H1 (cell line): ENCODE measurements around the gene BCL2L1. TPM values are rescaled to one million over a fixed set of nuclear protein-coding genes. Genes with fewer than 3 reads are reported as not detected.

Experiments
- CHD7 ChIP-seq: fragments of 300-600 bp; sonication (generic); IDR thresholded peaks from 2 replicates; pipeline ENCODE4 v1.7.1; 2012; ENCODE audit warnings: low read length, moderate library complexity, mild to moderate bottlenecking, inconsistent platforms; ENCODE audit not compliant: insufficient replicate concordance
- polyA plus RNA-seq, 7 experiments: library from polyadenylated mRNA; depleted of rRNA in 3 of 7; stranded (reverse) in 5 of 7; unstranded in 2 of 7; fragments of >200 nt in 5 of 7; fragments of 200-250 nt in 2 of 7; gene quantifications; 1 replicate in 5 of 7; 2 replicates in 1 of 7; 4 replicates in 1 of 7; pipeline versions ENCODE4 v1.2.1 to v1.2.3, GENCODE V29; 2011 to 2013; ENCODE audit warnings: missing spikeins in 2 of 7, mixed read lengths in 2 of 7
- total RNA-seq: library from RNA; stranded (reverse); fragmentation: NEBNext Ultra II Directional; extraction: Animal tissue kit (Norgen Biotek cat#: 25700); gene quantifications from 2 replicates; pipeline ENCODE4 v1.2.1, GENCODE V29; 2021
- TF ChIP-seq, protein P1 (sequence below), 3 experiments: IDR thresholded peaks; 1 replicate in 2 of 3; 2 replicates in 1 of 3; pipeline versions ENCODE4 v1.5.1 to v1.6.1; 2011; ENCODE audit warnings: low read length in 3 of 3, mild to moderate bottlenecking in 3 of 3, inconsistent platforms in 2 of 3, low read depth in 1 of 3, moderate library complexity in 1 of 3; ENCODE audit not compliant: insufficient read depth in 1 of 3; ENCODE audit errors: control extremely low read depth in 1 of 3

The BCL2L1 gene
- total and polyA plus RNA-seq, 2 of the 8 experiments (the other 6 are each of a cell fraction or from before 2014, with no cell fraction given) = 64.9 to 66.1 TPM

DNA sequence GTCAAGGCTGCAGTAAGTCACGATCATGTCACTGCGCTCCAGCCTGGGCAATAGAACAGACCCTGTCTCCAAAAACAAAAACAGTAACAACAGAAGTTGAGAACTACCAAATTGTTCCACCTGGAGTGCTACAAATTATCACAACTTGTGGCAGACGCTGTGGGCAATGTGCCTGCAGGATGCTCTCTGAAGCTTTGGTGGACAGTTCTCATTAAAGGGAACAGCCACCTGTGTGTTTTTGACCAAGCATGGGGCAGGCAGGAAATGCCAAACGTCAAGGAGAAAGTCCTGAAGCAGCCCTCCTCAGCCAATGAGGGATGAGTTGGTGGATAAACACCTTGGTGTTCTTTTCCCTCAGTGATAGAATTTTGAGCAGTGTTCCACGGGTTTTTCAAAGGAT, 69.1 kb downstream of the BCL2L1 start (continued):
- no peak for TF ChIP-seq CHD7
- TF ChIP-seq, protein P1, sequence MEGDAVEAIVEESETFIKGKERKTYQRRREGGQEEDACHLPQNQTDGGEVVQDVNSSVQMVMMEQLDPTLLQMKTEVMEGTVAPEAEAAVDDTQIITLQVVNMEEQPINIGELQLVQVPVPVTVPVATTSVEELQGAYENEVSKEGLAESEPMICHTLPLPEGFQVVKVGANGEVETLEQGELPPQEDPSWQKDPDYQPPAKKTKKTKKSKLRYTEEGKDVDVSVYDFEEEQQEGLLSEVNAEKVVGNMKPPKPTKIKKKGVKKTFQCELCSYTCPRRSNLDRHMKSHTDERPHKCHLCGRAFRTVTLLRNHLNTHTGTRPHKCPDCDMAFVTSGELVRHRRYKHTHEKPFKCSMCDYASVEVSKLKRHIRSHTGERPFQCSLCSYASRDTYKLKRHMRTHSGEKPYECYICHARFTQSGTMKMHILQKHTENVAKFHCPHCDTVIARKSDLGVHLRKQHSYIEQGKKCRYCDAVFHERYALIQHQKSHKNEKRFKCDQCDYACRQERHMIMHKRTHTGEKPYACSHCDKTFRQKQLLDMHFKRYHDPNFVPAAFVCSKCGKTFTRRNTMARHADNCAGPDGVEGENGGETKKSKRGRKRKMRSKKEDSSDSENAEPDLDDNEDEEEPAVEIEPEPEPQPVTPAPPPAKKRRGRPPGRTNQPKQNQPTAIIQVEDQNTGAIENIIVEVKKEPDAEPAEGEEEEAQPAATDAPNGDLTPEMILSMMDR (IDR thresholded peaks at IDR 0.05; ENCODE audit: control extremely low read depth in 1 of 3, insufficient read depth in 1 of 3, low read depth in 1 of 3, low read length in 3 of 3) = no peak
